ENCODE measurements around the gene PER3. TPM values are rescaled to one million over a fixed set of nuclear protein-coding genes. Genes with fewer than 3 reads are reported as not detected.

The PER3 gene
- total RNA-seq, 4 donors from 2014 or later, result 21.6 to 49.8 (median 35.8) TPM

GRCh38 chr1:7747605-7748004 lies 36.5 kb upstream of the PER3 start:
- peaks cover 0 to 4% (median 2%) of the 10 kb centered on the region in 4 donors for H3K4me1 ChIP-seq
- no peak for DNase-seq (ENCODE audit: low spot score in 2 of 2)
- 91 to 95% methylated on average over 5 of the region's 5 CpGs for WGBS, 2 donors
- TF ChIP-seq EP300 (IDR thresholded peaks at IDR 0.05), result no peak
- no peak for TF ChIP-seq POLR2A (IDR thresholded peaks at IDR 0.05)
- no peak for TF ChIP-seq CTCF (IDR thresholded peaks at IDR 0.05)
- H3K36me3 ChIP-seq, result peaks cover 0 to 23% (median 0%) of the 10 kb centered on the region in 3 donors
- no peaks in the 10 kb centered on the region for H3K27me3 ChIP-seq
- H3K4me3 ChIP-seq, result no peak overlapping the region
- H3K27ac ChIP-seq, result no peak overlapping the region
- H3K9me3 ChIP-seq, result no peaks in the 10 kb centered on the region

GRCh38 chr1:7749126-7749525 lies 35.0 kb upstream of the PER3 start:
- WGBS, 2 donors, result 39 to 42% methylated on average over 5 of the region's 5 CpGs
- H3K27me3 ChIP-seq, result no peaks in the 10 kb centered on the region
- peaks cover 0 to 17% (median 5%) of the 10 kb centered on the region in 4 donors for H3K4me1 ChIP-seq
- no peak overlapping the region for H3K27ac ChIP-seq
- DNase-seq (ENCODE audit: low spot score in 2 of 2), result no peak
- peaks cover 0 to 23% (median 0%) of the 10 kb centered on the region in 3 donors for H3K36me3 ChIP-seq
- TF ChIP-seq POLR2A (IDR thresholded peaks at IDR 0.05) (no peak), CTCF (IDR thresholded peaks at IDR 0.05) (no peak), EP300 (IDR thresholded peaks at IDR 0.05) (no peak)
- no peaks in the 10 kb centered on the region for H3K9me3 ChIP-seq
- H3K4me3 ChIP-seq, result no peak overlapping the region

GRCh38 chr1:7751174-7751573 lies 32.9 kb upstream of the PER3 start:
- Histone ChIP-seq H3K4me3 (no peak overlapping the region), H3K9me3 (no peaks in the 10 kb centered on the region), H3K27me3 (no peaks in the 10 kb centered on the region), H3K4me1 (peaks cover 0 to 21% (median 5%) of the 10 kb centered on the region in 4 donors), H3K36me3 (peaks cover 0 to 10% (median 0%) of the 10 kb centered on the region in 3 donors), H3K27ac (no peak overlapping the region)
- WGBS, 2 donors, result 89 to 90% methylated on average over 11 of the region's 11 CpGs
- no peak for DNase-seq (ENCODE audit: low spot score in 2 of 2)
- TF ChIP-seq CTCF (IDR thresholded peaks at IDR 0.05), result no peak
- no peak for TF ChIP-seq POLR2A (IDR thresholded peaks at IDR 0.05)

- DNase-seq (ENCODE audit: low spot score in 2 of 2), result peak; percentile 50 to 94
- Histone ChIP-seq H3K27ac (peak overlapping the region in 2 of 4 donors; percentile 34 to 52), H3K4me1 (peaks cover 0 to 21% (median 5%) of the 10 kb centered on the region in 4 donors)
Observed at GRCh38 chr1:7752512-7753417, 31.3 kb upstream of the PER3 start.

More at GRCh38 chr1:7752512-7753417, 31.3 kb upstream of the PER3 start:
- no peaks in the 10 kb centered on the region for H3K27me3 ChIP-seq
- peak overlapping the region in 2 of 4 donors; percentile 20 to 30 for H3K4me3 ChIP-seq
- no peaks in the 10 kb centered on the region for H3K9me3 ChIP-seq
- peaks cover 0 to 10% (median 0%) of the 10 kb centered on the region in 3 donors for H3K36me3 ChIP-seq
- WGBS, 2 donors, result 28 to 33% methylated on average over 18 of the region's 18 CpGs
- TF ChIP-seq EP300 (IDR thresholded peaks at IDR 0.05), result no peak
- no peak for TF ChIP-seq POLR2A (IDR thresholded peaks at IDR 0.05)
- peak; percentile 63 to 93 (median 80) for TF ChIP-seq CTCF (IDR thresholded peaks at IDR 0.05)
